SK-N-SH treated with all-trans-retinoic acid at 6 μM for 48 hours (cell line): ENCODE data around the gene GJB5.

Experiments
- ATAC-seq: fragments of 200-7000 bp; cut with Tn5 transposase; 3 replicates; pipeline ENCODE4 v1.9.1; 2020; ENCODE audit warnings: mild to moderate bottlenecking, moderate library complexity
- ARNTL ChIP-seq: fragments of 450-650 bp; formaldehyde crosslinking; IDR thresholded peaks from 2 replicates; pipeline ENCODE4 v1.5.0; 2020; ENCODE audit warnings: low read depth, mild to moderate bottlenecking, moderate library complexity, borderline replicate concordance
- BACH2 ChIP-seq: fragments of 250-450 bp; sonication (Bioruptor Pico); IDR thresholded peaks from 2 replicates; pipeline ENCODE4 v1.9.0; 2021; ENCODE audit warnings: mild to moderate bottlenecking, borderline replicate concordance
- CSDC2 ChIP-seq: fragments of 250-450 bp; sonication (Bioruptor Pico); IDR thresholded peaks from 2 replicates; pipeline ENCODE4 v1.5.0; 2020; ENCODE audit warnings: mild to moderate bottlenecking, moderate library complexity
- CSRNP3 ChIP-seq: fragments of 250-450 bp; sonication (Bioruptor Pico); IDR thresholded peaks from 2 replicates; pipeline ENCODE4 v1.5.1; 2021; ENCODE audit warnings: mild to moderate bottlenecking, moderate library complexity
- ESRRG ChIP-seq: fragments of 250-450 bp; sonication (Bioruptor Pico); IDR thresholded peaks from 2 replicates; pipeline ENCODE4 v1.6.1; 2021; ENCODE audit warnings: mild to moderate bottlenecking
- ISL1 ChIP-seq: fragments of 250-450 bp; sonication (Bioruptor Pico); IDR thresholded peaks from 2 replicates; pipeline ENCODE4 v2.1.2; 2022; ENCODE audit warnings: mild to moderate bottlenecking, moderate library complexity
- PATZ1 ChIP-seq: fragments of 250-450 bp; sonication (Bioruptor Pico); IDR thresholded peaks from 2 replicates; pipeline ENCODE4 v1.8.0; 2020; ENCODE audit warnings: mild to moderate bottlenecking, moderate library complexity, borderline replicate concordance
- PPARA ChIP-seq: fragments of 250-450 bp; sonication (Bioruptor Pico); IDR thresholded peaks from 2 replicates; pipeline ENCODE4 v1.5.0; 2020; ENCODE audit warnings: mild to moderate bottlenecking, borderline replicate concordance
- RARB ChIP-seq: fragments of 250-450 bp; sonication (Bioruptor Pico); IDR thresholded peaks from 2 replicates; pipeline ENCODE4 v1.8.0; 2021; ENCODE audit warnings: mild to moderate bottlenecking, moderate library complexity
- TCF4 ChIP-seq: fragments of 250-450 bp; sonication (Bioruptor Pico); IDR thresholded peaks from 2 replicates; pipeline ENCODE4 v1.8.0; 2021; ENCODE audit warnings: mild to moderate bottlenecking, moderate library complexity, borderline replicate concordance
- TOX ChIP-seq: fragments of 250-450 bp; sonication (Bioruptor Pico); IDR thresholded peaks from 2 replicates; pipeline ENCODE4 v1.8.0; 2021; ENCODE audit warnings: mild to moderate bottlenecking, moderate library complexity, borderline replicate concordance
- TSHZ2 ChIP-seq: fragments of 250-450 bp; sonication (Bioruptor Pico); IDR thresholded peaks from 2 replicates; pipeline ENCODE4 v1.5.0; 2020; ENCODE audit warnings: mild to moderate bottlenecking, moderate library complexity
- ZC3H10 ChIP-seq: fragments of 250-450 bp; sonication (Bioruptor Pico); IDR thresholded peaks from 2 replicates; pipeline ENCODE4 v1.5.1; 2021; ENCODE audit warnings: mild to moderate bottlenecking, moderate library complexity
- ZFP3 ChIP-seq: fragments of 250-450 bp; sonication (Bioruptor Pico); IDR thresholded peaks from 2 replicates; pipeline ENCODE4 v1.5.0; 2020; ENCODE audit warnings: mild to moderate bottlenecking, moderate library complexity
- ZFP30 ChIP-seq: fragments of 450-650 bp; formaldehyde crosslinking; IDR thresholded peaks from 2 replicates; pipeline ENCODE4 v1.5.0; 2022; ENCODE audit warnings: mild to moderate bottlenecking, moderate library complexity
- ZNF565 ChIP-seq: fragments of 450-650 bp; formaldehyde crosslinking; conservative IDR thresholded peaks from 2 replicates; pipeline ENCODE4 v1.5.0; 2020; ENCODE audit warnings: low read depth, mild to moderate bottlenecking, moderate library complexity
- ZNF70 ChIP-seq: fragments of 450-650 bp; formaldehyde crosslinking; IDR thresholded peaks from 2 replicates; pipeline ENCODE4 v1.5.0; 2020; ENCODE audit warnings: mild to moderate bottlenecking, moderate library complexity
- ZNF8 ChIP-seq: fragments of 450-650 bp; formaldehyde crosslinking; IDR thresholded peaks from 2 replicates; pipeline ENCODE4 v1.5.0; 2020; ENCODE audit warnings: mild to moderate bottlenecking, moderate library complexity
- TF ChIP-seq, protein P1 (sequence below): fragments of 250-450 bp; sonication (Bioruptor Pico); IDR thresholded peaks from 2 replicates; pipeline ENCODE4 v1.8.0; 2021; ENCODE audit warnings: low read depth, mild to moderate bottlenecking, moderate library complexity, borderline replicate concordance

GJB5 gene

GRCh38 chr1:34768856-34769255, 14.0 kb downstream of the GJB5 start:
- TF ChIP-seq PPARA (no peak), ZNF70 (CRISPR knock-in tag) (no peak), ZNF565 (no peak), TSHZ2 (no peak), ARNTL (CRISPR knock-in tag) (no peak), CSRNP3 (no peak), ZC3H10 (CRISPR knock-in tag) (no peak), BACH2 (CRISPR knock-in tag) (no peak), TCF4 (CRISPR knock-in tag) (no peak)
- no peak for ATAC-seq

- ATAC-seq = no peak
These were observed 16.2 kb downstream of the GJB5 start for GRCh38 chr1:34770891-34771504.

More at GRCh38 chr1:34770891-34771504, 16.2 kb downstream of the GJB5 start:
- TF ChIP-seq ARNTL (CRISPR knock-in tag) = no peak
- no peak for TF ChIP-seq ESRRG (CRISPR knock-in tag)
- TF ChIP-seq CSDC2 (CRISPR knock-in tag) = no peak
- TF ChIP-seq, protein P1, sequence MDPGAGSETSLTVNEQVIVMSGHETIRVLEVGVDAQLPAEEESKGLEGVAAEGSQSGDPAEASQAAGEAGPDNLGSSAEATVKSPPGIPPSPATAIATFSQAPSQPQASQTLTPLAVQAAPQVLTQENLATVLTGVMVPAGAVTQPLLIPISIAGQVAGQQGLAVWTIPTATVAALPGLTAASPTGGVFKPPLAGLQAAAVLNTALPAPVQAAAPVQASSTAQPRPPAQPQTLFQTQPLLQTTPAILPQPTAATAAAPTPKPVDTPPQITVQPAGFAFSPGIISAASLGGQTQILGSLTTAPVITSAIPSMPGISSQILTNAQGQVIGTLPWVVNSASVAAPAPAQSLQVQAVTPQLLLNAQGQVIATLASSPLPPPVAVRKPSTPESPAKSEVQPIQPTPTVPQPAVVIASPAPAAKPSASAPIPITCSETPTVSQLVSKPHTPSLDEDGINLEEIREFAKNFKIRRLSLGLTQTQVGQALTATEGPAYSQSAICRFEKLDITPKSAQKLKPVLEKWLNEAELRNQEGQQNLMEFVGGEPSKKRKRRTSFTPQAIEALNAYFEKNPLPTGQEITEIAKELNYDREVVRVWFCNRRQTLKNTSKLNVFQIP = no peak
- TF ChIP-seq TSHZ2 = no peak
- no peak for TF ChIP-seq PATZ1 (CRISPR knock-in tag)
- TF ChIP-seq ZFP30 (CRISPR knock-in tag) = no peak
- no peak for TF ChIP-seq TOX (CRISPR knock-in tag)
- no peak for TF ChIP-seq CSRNP3
- no peak for TF ChIP-seq ZC3H10 (CRISPR knock-in tag)
- no peak for TF ChIP-seq ISL1 (CRISPR knock-in tag)
- TF ChIP-seq ZNF565 = no peak
- TF ChIP-seq BACH2 (CRISPR knock-in tag) = no peak
- no peak for TF ChIP-seq ZNF70 (CRISPR knock-in tag)
- no peak for TF ChIP-seq ZNF8 (CRISPR knock-in tag)
- no peak for TF ChIP-seq RARB (CRISPR knock-in tag)
- no peak for TF ChIP-seq ZFP3
- TF ChIP-seq PPARA = no peak
